ENCODE results near the gene SPNS3. TPM values are rescaled to one million over a fixed set of nuclear protein-coding genes. Genes with fewer than 3 reads are reported as not detected.

Gene SPNS3, protein sequence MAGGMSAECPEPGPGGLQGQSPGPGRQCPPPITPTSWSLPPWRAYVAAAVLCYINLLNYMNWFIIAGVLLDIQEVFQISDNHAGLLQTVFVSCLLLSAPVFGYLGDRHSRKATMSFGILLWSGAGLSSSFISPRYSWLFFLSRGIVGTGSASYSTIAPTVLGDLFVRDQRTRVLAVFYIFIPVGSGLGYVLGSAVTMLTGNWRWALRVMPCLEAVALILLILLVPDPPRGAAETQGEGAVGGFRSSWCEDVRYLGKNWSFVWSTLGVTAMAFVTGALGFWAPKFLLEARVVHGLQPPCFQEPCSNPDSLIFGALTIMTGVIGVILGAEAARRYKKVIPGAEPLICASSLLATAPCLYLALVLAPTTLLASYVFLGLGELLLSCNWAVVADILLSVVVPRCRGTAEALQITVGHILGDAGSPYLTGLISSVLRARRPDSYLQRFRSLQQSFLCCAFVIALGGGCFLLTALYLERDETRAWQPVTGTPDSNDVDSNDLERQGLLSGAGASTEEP
- 1.1 and 1.7 TPM in 2 replicates for total RNA-seq

DNA sequence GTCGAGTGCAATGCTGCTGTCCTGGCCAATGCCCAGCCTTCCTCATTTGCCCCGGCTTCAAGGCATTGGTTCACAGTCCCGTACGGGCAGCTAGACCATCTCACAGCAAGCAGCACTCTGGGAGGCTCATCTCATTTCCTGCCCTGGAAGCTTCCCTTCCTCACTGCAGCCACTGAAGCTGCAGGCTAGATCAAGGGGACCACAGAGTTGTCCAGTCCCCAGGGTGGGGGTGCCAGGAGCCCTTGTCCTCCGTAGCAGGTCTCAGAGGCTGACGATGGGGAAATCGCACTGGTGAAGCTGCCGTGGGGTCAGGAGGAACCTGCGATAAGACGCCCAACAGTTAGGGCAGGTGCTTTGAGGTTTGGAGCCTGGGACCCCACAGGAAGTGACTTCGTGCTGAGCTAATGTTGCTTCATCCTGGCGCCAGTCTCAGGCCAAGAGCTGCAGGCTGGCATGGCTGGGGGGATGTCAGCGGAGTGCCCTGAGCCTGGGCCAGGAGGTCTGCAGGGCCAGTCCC, at the start of gene SPNS3:
TSS of gene SPNS3 (plus strand) at position 426 of the 517 bp plus-strand sequence. CDS start at position 454, 28 bp downstream.
- Mint-ChIP-seq H3K4me1 (ENCODE audit: low read depth) (peaks cover 31% of the 10 kb centered on the region), H3K27me3 (ENCODE audit: insufficient read depth) (peaks cover under 1% of the 10 kb centered on the region), H3K27ac (peak within 1 kb of the TSS; percentile 9), H3K4me3 (peak within 1 kb of the TSS; percentile 53), H3K9me3 (no peaks in the 10 kb centered on the region), H3K36me3 (ENCODE audit: low read depth) (no peaks in the 10 kb centered on the region)
- intact Hi-C loops (cut with micrococcal nuclease), result no loop called here
- peak; percentile 17 for DNase-seq (ENCODE audit: low spot score)

DNA sequence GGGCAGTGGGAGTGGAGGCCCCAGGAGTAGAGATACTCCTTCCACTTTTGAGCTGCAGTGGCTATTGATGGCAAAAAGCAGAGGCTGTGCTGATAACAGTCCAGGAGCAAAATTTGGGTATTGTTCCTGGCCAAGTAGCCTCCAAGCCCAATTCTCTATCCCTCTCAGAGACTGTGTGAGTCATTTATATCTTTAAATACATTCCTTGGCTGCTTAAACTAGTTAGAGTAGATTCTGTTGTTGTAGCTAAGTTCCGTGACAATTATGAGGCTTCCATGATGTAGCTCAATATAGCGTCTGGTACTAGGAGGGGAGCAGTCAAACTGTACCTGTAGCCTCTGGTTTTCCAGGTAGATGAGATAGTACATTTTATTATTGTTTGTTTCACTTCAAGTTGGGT, 47.3 kb upstream of the SPNS3 start:
- H3K4me1 Mint-ChIP-seq (ENCODE audit: low read depth), result peaks cover 2% of the 10 kb centered on the region
- H3K4me3 Mint-ChIP-seq, result no peak overlapping the region
- H3K36me3 Mint-ChIP-seq (ENCODE audit: low read depth), result no peaks in the 10 kb centered on the region
- intact Hi-C loops (cut with micrococcal nuclease), result no loop called here
- no peak overlapping the region for H3K27ac Mint-ChIP-seq
- DNase-seq (ENCODE audit: low spot score), result no peak
- peaks cover 2% of the 10 kb centered on the region for H3K27me3 Mint-ChIP-seq (ENCODE audit: insufficient read depth)
- no peaks in the 10 kb centered on the region for H3K9me3 Mint-ChIP-seq

DNA sequence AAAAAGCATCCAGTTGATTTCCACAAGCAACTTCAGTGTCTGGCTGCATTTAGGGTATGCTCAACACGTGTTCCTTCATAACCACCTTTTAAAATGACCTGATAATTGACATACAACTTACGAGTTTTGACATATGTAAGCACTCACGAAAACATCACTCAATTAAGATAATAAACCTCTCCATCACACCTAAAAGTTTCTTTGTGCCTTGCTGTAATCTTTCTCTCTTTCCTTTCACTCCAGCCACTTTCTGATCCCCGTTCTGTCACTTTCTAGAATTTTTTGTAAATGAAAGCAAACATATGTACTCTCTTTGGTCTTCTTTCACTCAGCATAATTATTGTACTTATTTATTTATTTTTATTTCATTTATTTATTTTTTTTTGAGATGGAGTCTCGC, 46.6 kb upstream of the SPNS3 start:
- no peak for DNase-seq (ENCODE audit: low spot score)
- Mint-ChIP-seq H3K27ac (no peak overlapping the region), H3K27me3 (ENCODE audit: insufficient read depth) (peaks cover 2% of the 10 kb centered on the region), H3K4me1 (ENCODE audit: low read depth) (no peaks in the 10 kb centered on the region), H3K9me3 (no peaks in the 10 kb centered on the region), H3K4me3 (no peak overlapping the region), H3K36me3 (ENCODE audit: low read depth) (no peaks in the 10 kb centered on the region)
- intact Hi-C loops (cut with micrococcal nuclease), result no loop called here

GRCh38 chr17:4389079-4389478, 44.7 kb upstream of the SPNS3 start:
- no peak overlapping the region for H3K27ac Mint-ChIP-seq
- DNase-seq (ENCODE audit: low spot score), result no peak
- H3K9me3 Mint-ChIP-seq, result no peaks in the 10 kb centered on the region
- peaks cover 5% of the 10 kb centered on the region for H3K4me1 Mint-ChIP-seq (ENCODE audit: low read depth)
- no peaks in the 10 kb centered on the region for H3K36me3 Mint-ChIP-seq (ENCODE audit: low read depth)
- H3K27me3 Mint-ChIP-seq (ENCODE audit: insufficient read depth), result peaks cover 2% of the 10 kb centered on the region
- intact Hi-C loops (cut with micrococcal nuclease), result no loop called here
- H3K4me3 Mint-ChIP-seq, result no peak overlapping the region

- no peaks in the 10 kb centered on the region for H3K36me3 Mint-ChIP-seq (ENCODE audit: low read depth)
- H3K4me1 Mint-ChIP-seq (ENCODE audit: low read depth), result peaks cover 25% of the 10 kb centered on the region
- peaks cover 2% of the 10 kb centered on the region for H3K27me3 Mint-ChIP-seq (ENCODE audit: insufficient read depth)
- intact Hi-C loops (cut with micrococcal nuclease), result no loop called here
- H3K4me3 Mint-ChIP-seq, result no peak overlapping the region
- no peaks in the 10 kb centered on the region for H3K9me3 Mint-ChIP-seq
- no peak overlapping the region for H3K27ac Mint-ChIP-seq
- DNase-seq (ENCODE audit: low spot score), result no peak
Observed at GRCh38 chr17:4393806-4394205, 39.9 kb upstream of the SPNS3 start.

GRCh38 chr17:4394208-4395110, 39.3 kb upstream of the SPNS3 start:
- H3K4me1 Mint-ChIP-seq (ENCODE audit: low read depth), result peaks cover 25% of the 10 kb centered on the region
- intact Hi-C loops (cut with micrococcal nuclease), result no loop called here
- no peak overlapping the region for H3K27ac Mint-ChIP-seq
- peaks cover 2% of the 10 kb centered on the region for H3K27me3 Mint-ChIP-seq (ENCODE audit: insufficient read depth)
- no peak overlapping the region for H3K4me3 Mint-ChIP-seq
- H3K36me3 Mint-ChIP-seq (ENCODE audit: low read depth), result no peaks in the 10 kb centered on the region
- no peaks in the 10 kb centered on the region for H3K9me3 Mint-ChIP-seq
- no peak for DNase-seq (ENCODE audit: low spot score)

DNA sequence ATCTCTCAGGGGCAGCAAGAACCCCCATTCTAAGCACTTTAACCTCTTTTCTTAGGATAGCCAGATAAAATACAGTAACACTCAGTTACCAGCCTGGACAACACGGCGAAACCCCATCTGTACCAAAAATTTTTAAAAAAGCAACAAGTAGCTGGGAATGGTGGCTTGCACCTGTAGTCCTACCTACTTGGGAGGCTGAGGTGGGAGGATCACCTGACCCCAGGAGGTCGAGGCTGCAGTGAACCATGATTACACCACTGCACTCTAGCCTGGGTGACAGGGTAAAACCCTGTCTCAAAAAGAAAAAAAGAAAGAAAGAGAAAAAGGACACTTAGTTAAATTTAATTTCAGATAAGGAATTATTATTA, 38.6 kb upstream of the SPNS3 start:
- Mint-ChIP-seq H3K4me1 (ENCODE audit: low read depth) (peaks cover 25% of the 10 kb centered on the region), H3K27ac (no peak overlapping the region), H3K27me3 (ENCODE audit: insufficient read depth) (no peaks in the 10 kb centered on the region), H3K36me3 (ENCODE audit: low read depth) (no peaks in the 10 kb centered on the region), H3K4me3 (no peak overlapping the region), H3K9me3 (no peaks in the 10 kb centered on the region)
- DNase-seq (ENCODE audit: low spot score), result no peak
- intact Hi-C loops (cut with micrococcal nuclease), result no loop called here

- Mint-ChIP-seq H3K4me1 (ENCODE audit: low read depth) (peaks cover 25% of the 10 kb centered on the region), H3K4me3 (no peak overlapping the region)
Observed at GRCh38 chr17:4397840-4398239, 35.9 kb upstream of the SPNS3 start.

DNA sequence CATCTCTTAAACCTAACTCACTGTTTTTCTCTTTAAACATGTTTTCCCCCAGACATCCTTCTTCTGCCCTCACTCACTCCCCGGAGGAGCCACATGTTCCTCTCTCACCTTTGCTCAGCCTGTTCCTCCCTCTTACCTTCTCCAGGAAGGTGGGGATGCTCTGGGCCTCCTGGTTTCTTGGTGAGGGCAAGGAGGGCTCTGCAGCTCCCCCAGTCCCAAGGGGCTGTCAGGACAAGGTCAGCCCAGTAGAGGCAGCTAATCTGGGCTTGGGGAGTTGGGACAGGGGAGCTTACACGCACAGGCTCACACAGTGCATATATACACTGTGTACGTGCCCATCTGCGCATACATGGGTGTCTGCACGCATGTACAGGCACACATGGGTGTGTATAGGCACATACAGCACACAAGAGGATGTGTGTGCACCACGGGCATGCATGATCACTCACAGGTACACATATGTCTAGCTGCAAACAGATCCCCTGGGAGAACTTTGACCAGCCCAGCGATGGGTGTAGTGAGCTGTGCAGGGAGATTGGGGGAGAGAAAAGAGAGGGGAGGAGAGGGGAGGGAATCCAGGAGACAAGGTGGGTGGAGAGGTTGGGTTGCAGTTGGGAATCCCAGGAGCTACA, 28.6 kb upstream of the SPNS3 start:
- H3K4me3 Mint-ChIP-seq, result no peak overlapping the region
- no peaks in the 10 kb centered on the region for H3K9me3 Mint-ChIP-seq
- no peaks in the 10 kb centered on the region for H3K27me3 Mint-ChIP-seq (ENCODE audit: insufficient read depth)
- intact Hi-C loops (cut with micrococcal nuclease), result no loop called here
- no peak for DNase-seq (ENCODE audit: low spot score)
- no peaks in the 10 kb centered on the region for H3K4me1 Mint-ChIP-seq (ENCODE audit: low read depth)
- no peak overlapping the region for H3K27ac Mint-ChIP-seq
- no peaks in the 10 kb centered on the region for H3K36me3 Mint-ChIP-seq (ENCODE audit: low read depth)

More at GRCh38 chr17:4397840-4398239, 35.9 kb upstream of the SPNS3 start:
- intact Hi-C loops (cut with micrococcal nuclease), result no loop called here
- Mint-ChIP-seq H3K27me3 (ENCODE audit: insufficient read depth) (no peaks in the 10 kb centered on the region), H3K36me3 (ENCODE audit: low read depth) (no peaks in the 10 kb centered on the region), H3K27ac (no peak overlapping the region), H3K9me3 (no peaks in the 10 kb centered on the region)
- no peak for DNase-seq (ENCODE audit: low spot score)

DNA sequence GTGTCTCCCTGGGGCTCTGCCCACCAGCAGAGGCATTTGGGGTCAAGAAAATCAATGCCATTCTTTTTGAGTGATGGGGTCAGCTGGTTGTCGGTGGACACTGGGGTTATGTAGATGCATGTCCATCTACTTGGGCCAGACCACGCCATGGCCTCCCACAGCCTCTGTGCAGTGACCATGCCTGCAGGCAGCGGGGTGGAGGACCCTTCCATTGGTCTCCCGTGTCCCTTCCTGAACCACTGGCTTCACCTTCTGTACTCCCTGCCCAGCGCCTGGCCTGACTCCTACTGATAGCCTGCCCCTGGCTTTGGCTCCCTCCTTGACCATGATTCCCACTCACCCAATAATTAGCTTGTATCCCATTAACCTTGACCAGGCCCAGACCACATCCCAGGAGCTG, 28.0 kb upstream of the SPNS3 start:
- Mint-ChIP-seq H3K9me3 (no peaks in the 10 kb centered on the region), H3K4me1 (ENCODE audit: low read depth) (no peaks in the 10 kb centered on the region), H3K27me3 (ENCODE audit: insufficient read depth) (no peaks in the 10 kb centered on the region), H3K4me3 (no peak overlapping the region), H3K36me3 (ENCODE audit: low read depth) (no peaks in the 10 kb centered on the region), H3K27ac (no peak overlapping the region)
- DNase-seq (ENCODE audit: low spot score), result no peak
- intact Hi-C loops (cut with micrococcal nuclease), result no loop called here

- Mint-ChIP-seq H3K27ac (no peak overlapping the region), H3K4me1 (ENCODE audit: low read depth) (no peaks in the 10 kb centered on the region), H3K27me3 (ENCODE audit: insufficient read depth) (no peaks in the 10 kb centered on the region), H3K9me3 (no peaks in the 10 kb centered on the region), H3K4me3 (no peak overlapping the region), H3K36me3 (ENCODE audit: low read depth) (no peaks in the 10 kb centered on the region)
- DNase-seq (ENCODE audit: low spot score), result no peak
- intact Hi-C loops (cut with micrococcal nuclease), result no loop called here
Observed at GRCh38 chr17:4406386-4406785, 27.4 kb upstream of the SPNS3 start.

DNA sequence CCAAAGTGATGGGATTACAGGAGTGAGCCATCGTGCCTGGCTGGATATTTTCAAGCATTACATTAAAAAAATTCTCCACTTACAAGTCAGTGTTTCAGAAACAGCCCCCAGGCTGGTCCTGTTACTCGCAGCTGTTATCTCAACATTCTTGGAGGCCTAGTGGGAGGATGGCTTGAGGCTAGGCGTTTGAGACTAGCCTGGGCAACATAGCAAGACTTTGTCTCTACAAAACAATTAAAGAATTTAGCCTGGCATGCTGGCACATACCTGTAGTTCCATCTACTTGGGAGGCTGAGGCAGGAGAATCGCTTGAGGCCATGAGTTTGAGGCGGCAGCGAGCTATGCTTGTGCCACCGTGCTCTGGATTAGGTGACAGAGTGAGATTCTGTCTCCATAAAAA, 26.5 kb upstream of the SPNS3 start:
- Mint-ChIP-seq H3K27ac (no peak overlapping the region), H3K9me3 (no peaks in the 10 kb centered on the region), H3K27me3 (ENCODE audit: insufficient read depth) (no peaks in the 10 kb centered on the region), H3K36me3 (ENCODE audit: low read depth) (no peaks in the 10 kb centered on the region), H3K4me1 (ENCODE audit: low read depth) (no peaks in the 10 kb centered on the region), H3K4me3 (no peak overlapping the region)
- intact Hi-C loops (cut with micrococcal nuclease), result no loop called here
- DNase-seq (ENCODE audit: low spot score), result no peak
